ENCODE data around the gene CRLF2.
"Not testable (repeated sequence)": the region's sequence is repeated elsewhere in the genome, so short reads cannot be mapped to it uniquely, and the experiment has no call there.

DNA sequence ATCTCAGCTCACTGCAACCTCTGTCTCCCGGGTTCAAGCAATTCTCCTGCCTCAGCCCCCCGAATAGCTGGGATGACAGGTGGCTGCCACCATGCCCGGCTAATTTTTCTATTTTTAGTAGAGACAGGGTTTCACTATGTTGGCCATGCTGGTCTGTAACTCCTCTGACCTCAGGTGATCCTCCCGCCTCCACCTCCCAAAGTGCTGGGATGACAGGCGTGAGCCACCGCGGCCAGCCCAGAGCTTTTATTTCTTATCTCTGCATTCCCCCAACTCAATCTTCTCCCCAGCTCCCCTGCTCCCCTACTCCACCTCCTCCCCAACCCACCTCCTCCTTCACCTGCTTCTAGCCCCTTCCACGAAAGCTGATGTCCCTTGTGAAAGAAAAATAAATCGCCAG is 49.3 kb upstream of the CRLF2 start:
- TF ChIP-seq, protein P1, sequence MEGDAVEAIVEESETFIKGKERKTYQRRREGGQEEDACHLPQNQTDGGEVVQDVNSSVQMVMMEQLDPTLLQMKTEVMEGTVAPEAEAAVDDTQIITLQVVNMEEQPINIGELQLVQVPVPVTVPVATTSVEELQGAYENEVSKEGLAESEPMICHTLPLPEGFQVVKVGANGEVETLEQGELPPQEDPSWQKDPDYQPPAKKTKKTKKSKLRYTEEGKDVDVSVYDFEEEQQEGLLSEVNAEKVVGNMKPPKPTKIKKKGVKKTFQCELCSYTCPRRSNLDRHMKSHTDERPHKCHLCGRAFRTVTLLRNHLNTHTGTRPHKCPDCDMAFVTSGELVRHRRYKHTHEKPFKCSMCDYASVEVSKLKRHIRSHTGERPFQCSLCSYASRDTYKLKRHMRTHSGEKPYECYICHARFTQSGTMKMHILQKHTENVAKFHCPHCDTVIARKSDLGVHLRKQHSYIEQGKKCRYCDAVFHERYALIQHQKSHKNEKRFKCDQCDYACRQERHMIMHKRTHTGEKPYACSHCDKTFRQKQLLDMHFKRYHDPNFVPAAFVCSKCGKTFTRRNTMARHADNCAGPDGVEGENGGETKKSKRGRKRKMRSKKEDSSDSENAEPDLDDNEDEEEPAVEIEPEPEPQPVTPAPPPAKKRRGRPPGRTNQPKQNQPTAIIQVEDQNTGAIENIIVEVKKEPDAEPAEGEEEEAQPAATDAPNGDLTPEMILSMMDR (IDR thresholded peaks at IDR 0.05; ENCODE audit: insufficient read depth, low read length, poor library complexity, severe bottlenecking): not testable (repeated sequence)
- TF ChIP-seq EZH2phosphoT487 (conservative IDR thresholded peaks at IDR 0.05; ENCODE audit: low read length): not testable (repeated sequence)

All from SU-DHL-6 (cell line).